ENCODE results near the gene VPS72.

- TF ChIP-seq CTCF (IDR thresholded peaks at IDR 0.05; ENCODE audit: low read depth, low read length) (no peak), POLR2A (IDR thresholded peaks at IDR 0.05; ENCODE audit: extremely low read depth, insufficient read length) (no peak), MAX (IDR thresholded peaks at IDR 0.05; ENCODE audit: low read depth, low read length) (no peak), MYC (IDR thresholded peaks at IDR 0.05; ENCODE audit: low read depth, low read length) (no peak)
Observed at GRCh38 chr1:151199873-151200581, 10.0 kb upstream of the VPS72 start.

All from NB4 (cell line).